ENCODE data around the gene EPHB2. TPM values are rescaled to one million over a fixed set of nuclear protein-coding genes. Genes with fewer than 3 reads are reported as not detected.

EPHB2 gene
- total and polyA plus RNA-seq, 2 of the 4 experiments (the other 2 are of a cell fraction) = 52.3 to 58.8 TPM

- no peak overlapping the region for H2AFZ ChIP-seq (replicated peaks; ENCODE audit: low read length, poor library complexity)
- no peak overlapping the region for H3K27ac ChIP-seq (ENCODE audit: insufficient read depth, low read length)
- no peak overlapping the region for H2BK120ac ChIP-seq (ENCODE audit: low read depth, low read length)
- H3K79me1 ChIP-seq (ENCODE audit: low read depth in 1 of 2, low read length in 2 of 2) = peaks cover 12 to 77% of the 10 kb centered on the region in 2 experiments; a peak in 3 of 4 replicates
- ATAC-seq (ENCODE audit: low read depth) = no peak
- H3K36me3 ChIP-seq (ENCODE audit: control insufficient read depth, insufficient read depth, low read length) = no peaks in the 10 kb centered on the region
- DNase-seq = no peak
- H3K23ac ChIP-seq (ENCODE audit: low read depth, low read length) = no peak overlapping the region
- ChIA-PET POLR2A (ENCODE audit: unreplicated experiment) (no interaction called here), CTCF (no interaction called here)
- in situ Hi-C loops (cut with MboI; ENCODE audit: low sequenced_read_pairs) (no loop called here), dilution Hi-C loops (cut with HindIII; ENCODE audit: low sequenced_read_pairs, unreplicated experiment) (no loop called here), intact Hi-C loops (cut with micrococcal nuclease) (no loop called here)
- no peak overlapping the region for H2AK5ac ChIP-seq (ENCODE audit: low read depth, low read length)
- H4K8ac ChIP-seq (ENCODE audit: low read depth in 2 of 2, low read length in 2 of 2) = no peak overlapping the region
- H4K5ac ChIP-seq (ENCODE audit: low read depth, low read length) = no peak overlapping the region
- H2BK5ac ChIP-seq (ENCODE audit: low read depth, low read length, poor library complexity, severe bottlenecking) = no peak overlapping the region
- no peak overlapping the region for H3K14ac ChIP-seq (replicated peaks; ENCODE audit: low read depth, low read length)
- BruUV-seq (replicated peaks) = no TSS peak
- no peak overlapping the region for H3K4me3 ChIP-seq (ENCODE audit: insufficient read depth, low read depth, low read length)
- peaks cover 26% of the 10 kb centered on the region; the same call in 1 of the 2 replicates for H4K20me1 ChIP-seq (ENCODE audit: insufficient read depth, low read length)
- no peaks in the 10 kb centered on the region for H3K27me3 ChIP-seq (ENCODE audit: control insufficient read depth, insufficient read depth, low read length)
- no peak overlapping the region for H3K18ac ChIP-seq (ENCODE audit: low read depth, low read length)
- H3K4me2 ChIP-seq (ENCODE audit: low read depth, low read length) = no peak overlapping the region
- H3K9me1 ChIP-seq (ENCODE audit: insufficient read depth, low read length) = peaks cover 42% of the 10 kb centered on the region
- no peak for TF ChIP-seq RAD21 (IDR thresholded peaks at IDR 0.05; ENCODE audit: low read length)
- TF ChIP-seq, protein P1, sequence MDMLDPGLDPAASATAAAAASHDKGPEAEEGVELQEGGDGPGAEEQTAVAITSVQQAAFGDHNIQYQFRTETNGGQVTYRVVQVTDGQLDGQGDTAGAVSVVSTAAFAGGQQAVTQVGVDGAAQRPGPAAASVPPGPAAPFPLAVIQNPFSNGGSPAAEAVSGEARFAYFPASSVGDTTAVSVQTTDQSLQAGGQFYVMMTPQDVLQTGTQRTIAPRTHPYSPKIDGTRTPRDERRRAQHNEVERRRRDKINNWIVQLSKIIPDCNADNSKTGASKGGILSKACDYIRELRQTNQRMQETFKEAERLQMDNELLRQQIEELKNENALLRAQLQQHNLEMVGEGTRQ (IDR thresholded peaks at IDR 0.05; ENCODE audit: low read depth, low read length) = no peak
- no peak for TF ChIP-seq CTCF (conservative IDR thresholded peaks at IDR 0.05; ENCODE audit: low read depth, low read length)
- no peak overlapping the region for H3K9ac ChIP-seq (ENCODE audit: low read depth, low read length)
- H3K9me3 ChIP-seq (ENCODE audit: control insufficient read depth, insufficient read depth, low read length) = no peaks in the 10 kb centered on the region
- H2AK9ac ChIP-seq (replicated peaks; ENCODE audit: low read depth, low read length, poor library complexity) = no peak overlapping the region
- no peak overlapping the region for H3K56ac ChIP-seq (ENCODE audit: extremely low read depth, insufficient read depth, low read length)
- H2BK15ac ChIP-seq (ENCODE audit: low read depth, low read length) = no peak overlapping the region
- WGBS, 2 experiments (ENCODE audit: extremely low coverage in 2 of 2, insufficient read length in 1 of 2) = 100% methylated on average over 3 of the region's 7 CpGs; no CpG with 5 or more reads in 1 of the 2 experiments
- no peak overlapping the region for H2BK20ac ChIP-seq (ENCODE audit: low read depth, low read length)
- H3K4me1 ChIP-seq (ENCODE audit: control insufficient read depth, insufficient read depth, low read length) = peaks cover 32% of the 10 kb centered on the region
- H4K91ac ChIP-seq (ENCODE audit: insufficient read depth, low read depth, low read length) = no peak overlapping the region
- H3K4ac ChIP-seq (ENCODE audit: low read depth, low read length) = no peak overlapping the region
Measured at GRCh38 chr1:22830757-22831340, 120.2 kb downstream of the EPHB2 start.

All from IMR-90 (cell line).